Cardiac muscle cell (in vitro differentiated cells and primary cell): ENCODE data around the gene GDPD4. TPM values are rescaled to one million over a fixed set of nuclear protein-coding genes. Genes with fewer than 3 reads are reported as not detected.

Source experiments
- DNase-seq, 2 donors: peaks; one replicate each; pipeline versions ENCODE4 v3.0.0 to v3.0.0-alpha.2; 2010 to 2017; ENCODE audit warnings: low read depth in 1 of 2, low spot score in 1 of 2
- H3K27ac ChIP-seq: fragments of 200-600 bp; sonication (generic); 2 replicates; pipeline ENCODE4 v1.5.1; 2016
- H3K27me3 ChIP-seq: fragments of 200-600 bp; sonication (generic); 2 replicates; pipeline ENCODE4 v1.6.0; 2016; ENCODE audit warnings: control low read depth
- H3K36me3 ChIP-seq: fragments of 200-600 bp; sonication (generic); 2 replicates; pipeline ENCODE4 v1.5.1; 2016; ENCODE audit warnings: control low read depth
- H3K4me1 ChIP-seq: fragments of 200-600 bp; sonication (generic); 2 replicates; pipeline ENCODE4 v1.8.1; 2017; ENCODE audit warnings: low read depth, mild to moderate bottlenecking, mixed run types
- H3K4me3 ChIP-seq: fragments of 200-600 bp; sonication (generic); 2 replicates; pipeline ENCODE4 v1.5.1; 2016; ENCODE audit warnings: mild to moderate bottlenecking
- H3K9me3 ChIP-seq: fragments of 200-600 bp; sonication (generic); 2 replicates; pipeline ENCODE4 v1.5.1; 2017; ENCODE audit warnings: low read depth, mild to moderate bottlenecking, control low read depth
- polyA plus RNA-seq: library from polyadenylated mRNA; unstranded; fragments of >200 nt; fragmentation: Nextera tagmentation; extraction: Ambion mirVana; gene quantifications from 2 replicates; pipeline ENCODE4 v1.2.1, GENCODE V29; 2016
- total RNA-seq: library from RNA; depleted of rRNA; stranded (reverse); fragments of >200 nt; gene quantifications from 2 replicates; pipeline ENCODE4 v1.2.3, GENCODE V29; 2016
- TF ChIP-seq, protein P1 (sequence below): IDR thresholded peaks from 2 replicates; pipeline ENCODE4 v1.5.1; 2012; ENCODE audit warnings: low read depth, mild to moderate bottlenecking, low read length

Gene GDPD4
- total and polyA plus RNA-seq, 2 experiments from 2014 or later = not detected

DNA sequence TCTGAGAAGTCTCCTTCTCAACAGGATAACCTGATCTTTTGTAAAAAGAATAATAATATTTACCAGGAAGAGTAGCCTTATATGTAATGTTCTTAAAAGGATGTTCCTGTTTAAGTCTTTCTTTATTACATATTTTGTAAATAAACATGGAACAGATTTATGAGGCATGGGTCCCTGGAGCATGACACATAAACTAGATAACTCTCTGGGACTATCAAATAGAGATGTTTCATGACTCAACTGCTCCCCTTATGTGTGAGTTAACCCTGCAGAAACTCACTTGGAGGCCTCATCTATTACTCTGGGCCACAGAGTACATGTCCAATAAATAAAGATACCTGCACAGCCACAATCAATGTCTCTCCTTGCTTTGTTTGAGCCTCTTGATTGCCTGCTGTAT is 64.6 kb downstream of the GDPD4 start:
- Histone ChIP-seq H3K4me1 (no peaks in the 10 kb centered on the region), H3K4me3 (no peak overlapping the region), H3K36me3 (no peaks in the 10 kb centered on the region), H3K27ac (no peak overlapping the region), H3K9me3 (no peaks in the 10 kb centered on the region), H3K27me3 (no peaks in the 10 kb centered on the region)
- TF ChIP-seq, protein P1, sequence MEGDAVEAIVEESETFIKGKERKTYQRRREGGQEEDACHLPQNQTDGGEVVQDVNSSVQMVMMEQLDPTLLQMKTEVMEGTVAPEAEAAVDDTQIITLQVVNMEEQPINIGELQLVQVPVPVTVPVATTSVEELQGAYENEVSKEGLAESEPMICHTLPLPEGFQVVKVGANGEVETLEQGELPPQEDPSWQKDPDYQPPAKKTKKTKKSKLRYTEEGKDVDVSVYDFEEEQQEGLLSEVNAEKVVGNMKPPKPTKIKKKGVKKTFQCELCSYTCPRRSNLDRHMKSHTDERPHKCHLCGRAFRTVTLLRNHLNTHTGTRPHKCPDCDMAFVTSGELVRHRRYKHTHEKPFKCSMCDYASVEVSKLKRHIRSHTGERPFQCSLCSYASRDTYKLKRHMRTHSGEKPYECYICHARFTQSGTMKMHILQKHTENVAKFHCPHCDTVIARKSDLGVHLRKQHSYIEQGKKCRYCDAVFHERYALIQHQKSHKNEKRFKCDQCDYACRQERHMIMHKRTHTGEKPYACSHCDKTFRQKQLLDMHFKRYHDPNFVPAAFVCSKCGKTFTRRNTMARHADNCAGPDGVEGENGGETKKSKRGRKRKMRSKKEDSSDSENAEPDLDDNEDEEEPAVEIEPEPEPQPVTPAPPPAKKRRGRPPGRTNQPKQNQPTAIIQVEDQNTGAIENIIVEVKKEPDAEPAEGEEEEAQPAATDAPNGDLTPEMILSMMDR = no peak
- no peak for DNase-seq

DNA sequence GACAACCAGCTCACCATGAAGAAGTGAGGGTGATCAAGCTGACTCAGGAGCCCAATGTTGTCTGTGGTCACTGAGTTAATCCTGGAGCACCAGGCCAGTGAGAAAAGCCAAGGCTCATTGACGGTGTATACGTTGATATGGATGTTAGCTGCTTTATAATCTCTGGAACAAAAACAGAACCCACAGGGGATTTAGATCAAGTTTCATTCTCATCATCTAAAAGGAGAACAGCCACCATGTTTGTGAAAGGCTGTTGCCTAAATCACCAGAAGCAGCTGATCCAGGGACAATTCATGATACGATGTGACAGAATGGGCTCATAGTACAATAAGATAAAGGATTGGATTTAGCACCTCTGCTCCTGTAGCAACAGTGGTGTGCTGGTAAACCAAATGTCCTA is 68.5 kb downstream of the GDPD4 start:
- no peak for DNase-seq
- Histone ChIP-seq H3K4me1 (no peaks in the 10 kb centered on the region), H3K36me3 (no peaks in the 10 kb centered on the region), H3K27ac (no peak overlapping the region), H3K27me3 (no peaks in the 10 kb centered on the region), H3K4me3 (no peak overlapping the region), H3K9me3 (no peaks in the 10 kb centered on the region)
- TF ChIP-seq, protein P1 = no peak

DNA sequence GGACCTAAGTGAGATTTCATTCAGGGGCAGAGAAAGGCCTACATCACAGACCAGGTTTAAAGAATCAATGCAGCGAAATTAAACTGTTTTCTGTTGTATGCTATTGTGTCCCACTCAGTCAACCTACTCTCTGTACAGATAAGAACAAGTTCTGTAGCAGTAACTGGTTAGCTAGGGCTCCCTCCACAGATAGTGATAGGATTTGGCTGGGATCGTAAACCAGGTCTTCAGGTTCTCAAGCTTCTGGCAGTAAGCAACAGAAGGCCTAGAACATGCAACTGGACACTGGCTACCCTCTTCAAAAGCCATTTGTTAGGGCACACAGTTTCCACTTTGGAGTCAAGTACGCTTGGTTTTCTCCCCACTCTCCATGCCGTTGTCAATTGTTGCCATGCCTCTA is 69.2 kb downstream of the GDPD4 start:
- Histone ChIP-seq H3K9me3 (no peaks in the 10 kb centered on the region), H3K4me3 (no peak overlapping the region), H3K27me3 (no peaks in the 10 kb centered on the region), H3K4me1 (no peaks in the 10 kb centered on the region), H3K36me3 (no peaks in the 10 kb centered on the region), H3K27ac (no peak overlapping the region)
- no peak for DNase-seq
- TF ChIP-seq, protein P1 = no peak

DNA sequence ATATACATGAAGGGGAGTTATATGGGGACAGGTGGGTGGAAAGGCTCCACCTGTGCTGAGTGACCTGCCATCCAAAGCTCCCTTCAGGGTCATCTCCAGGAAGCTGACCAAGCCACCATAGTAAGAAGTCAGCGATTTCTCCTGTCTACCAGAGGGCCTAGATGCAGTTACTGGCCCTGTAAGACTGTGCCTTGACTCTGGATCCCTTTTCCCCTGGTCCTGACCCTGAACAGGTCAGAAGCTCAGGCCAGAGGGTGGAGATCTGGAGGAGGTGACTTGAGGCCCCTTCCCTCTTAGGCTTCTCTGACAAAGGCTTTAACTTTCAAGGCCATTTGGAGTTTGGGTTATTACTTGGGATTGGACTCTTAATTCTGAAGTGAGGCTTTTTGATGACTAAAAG is 69.7 kb downstream of the GDPD4 start:
- Histone ChIP-seq H3K4me1 (no peaks in the 10 kb centered on the region), H3K27ac (no peak overlapping the region), H3K4me3 (no peak overlapping the region), H3K36me3 (no peaks in the 10 kb centered on the region), H3K9me3 (no peaks in the 10 kb centered on the region), H3K27me3 (no peaks in the 10 kb centered on the region)
- TF ChIP-seq, protein P1 = no peak
- no peak for DNase-seq

DNA sequence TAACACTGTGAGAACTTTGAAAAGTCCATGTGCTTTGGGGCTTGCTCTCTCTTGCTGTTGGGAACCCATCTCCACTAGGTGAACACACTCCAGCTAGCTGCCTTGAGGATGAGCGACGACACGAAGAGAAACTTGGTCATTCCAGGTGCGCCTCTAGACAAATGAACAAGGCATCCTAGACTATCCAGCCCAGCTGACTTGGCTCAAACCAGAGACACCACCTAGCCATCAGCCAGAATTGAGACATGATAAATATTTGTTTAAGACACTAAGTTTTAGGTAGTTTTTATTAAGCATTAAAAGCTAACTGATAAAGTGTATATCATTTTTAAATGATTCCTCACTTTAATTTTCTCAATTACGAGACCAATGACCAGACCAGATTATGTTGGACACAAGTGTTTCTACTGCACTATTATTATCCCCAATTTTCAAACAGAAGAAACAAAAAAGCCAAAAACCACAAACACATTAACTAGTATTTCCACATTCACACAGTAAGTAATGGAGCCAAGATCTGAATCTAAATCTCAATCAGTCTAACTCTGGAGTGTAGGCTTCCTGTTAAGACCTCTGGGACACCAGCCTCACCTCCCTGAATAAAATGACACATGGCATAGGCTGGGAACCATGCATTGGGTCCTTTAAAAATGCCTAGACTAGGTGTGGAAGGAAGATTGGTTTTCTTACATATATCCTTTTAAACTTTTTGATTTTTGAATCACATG is 70.4 kb downstream of the GDPD4 start:
- Histone ChIP-seq H3K27me3 (no peaks in the 10 kb centered on the region), H3K36me3 (no peaks in the 10 kb centered on the region), H3K9me3 (no peaks in the 10 kb centered on the region), H3K4me3 (no peak overlapping the region), H3K27ac (no peak overlapping the region), H3K4me1 (no peaks in the 10 kb centered on the region)
- DNase-seq = no peak
- TF ChIP-seq, protein P1 = no peak
